Measurements from ENCODE around the gene SYVN1. TPM values are rescaled to one million over a fixed set of nuclear protein-coding genes. Genes with fewer than 3 reads are reported as not detected.

The SYVN1 gene
- polyA plus RNA-seq, 3 donors = 3.5 to 81.6 (median 6.4) TPM

DNA sequence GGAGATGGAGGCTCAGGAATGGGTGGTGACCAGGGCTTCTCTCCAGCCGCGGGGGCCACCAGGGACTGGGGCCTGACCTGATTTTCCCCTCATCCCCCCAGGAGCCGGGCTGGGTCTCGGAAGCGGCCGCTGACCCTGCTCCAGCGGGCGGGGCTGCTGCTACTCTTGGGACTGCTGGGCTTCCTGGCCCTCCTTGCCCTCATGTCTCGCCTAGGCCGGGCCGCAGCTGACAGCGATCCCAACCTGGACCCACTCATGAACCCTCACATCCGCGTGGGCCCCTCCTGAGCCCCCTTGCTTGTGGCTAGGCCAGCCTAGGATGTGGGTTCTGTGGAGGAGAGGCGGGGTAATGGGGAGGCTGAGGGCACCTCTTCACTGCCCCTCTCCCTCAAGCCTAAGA, 46.5 kb downstream of the SYVN1 start:
- Histone ChIP-seq H3K4me3 (replicated peaks in 1 of 3; ENCODE audit: low read depth in 2 of 3, low read length in 3 of 3) (no peak overlapping the region), H2AFZ (ENCODE audit: insufficient read depth, low read depth, low read length, poor library complexity, severe bottlenecking) (no peak overlapping the region), H4K20me1 (ENCODE audit: insufficient read depth, low read length) (no peaks in the 10 kb centered on the region), H3K27me3 (ENCODE audit: control insufficient read depth in 2 of 2, insufficient read depth in 2 of 2, low read length in 2 of 2) (no peaks in the 10 kb centered on the region), H3K27ac (ENCODE audit: low read depth in 1 of 2, low read length in 2 of 2) (no peak overlapping the region), H3K4me2 (replicated peaks; ENCODE audit: extremely low read depth, low read length, poor library complexity, severe bottlenecking) (no peak overlapping the region), H3K79me2 (ENCODE audit: insufficient read depth, low read length) (peaks cover 28% of the 10 kb centered on the region), H3K9ac (ENCODE audit: insufficient read depth, low read length, poor library complexity, severe bottlenecking) (no peak overlapping the region), H3K9me3 (replicated peaks in 1 of 2; ENCODE audit: control insufficient read depth in 1 of 2, insufficient read depth in 1 of 2, low read length in 2 of 2) (no peaks in the 10 kb centered on the region), H3K36me3 (replicated peaks in 1 of 2; ENCODE audit: control insufficient read depth in 1 of 2, insufficient read depth in 2 of 2, low read length in 2 of 2) (peaks cover 33 to 48% of the 10 kb centered on the region in 2 donors), H3K4me1 (ENCODE audit: control insufficient read depth in 1 of 2, insufficient read depth in 2 of 2, low read length in 2 of 2) (peaks cover 19 to 25% of the 10 kb centered on the region in 2 donors)
- Mint-ChIP-seq H3K27ac (no peak overlapping the region), H3K4me1 (peaks cover 23% of the 10 kb centered on the region), H3K36me3 (peaks cover 43 to 54% of the 10 kb centered on the region in 2 donors), H3K27me3 (ENCODE audit: low read depth in 3 of 3) (peaks cover 0 to 3% (median 0%) of the 10 kb centered on the region in 3 donors), H3K9me3 (peaks cover 0 to 2% (median 0%) of the 10 kb centered on the region in 7 donors), H3K4me3 (no peak overlapping the region)
- intact Hi-C loops (cut with micrococcal nuclease) = loop anchor here in 1 of 2 donors (5.0 kb wide), 1 partner anchor 56 kb away; no protein-coding TSS in a partner anchor
- WGBS (ENCODE audit: insufficient coverage) = 95% methylated on average over 7 of the region's 15 CpGs
- no peak for DNase-seq
- no peak for TF ChIP-seq CTCF (IDR thresholded peaks at IDR 0.05)

- H3K4me3 ChIP-seq (replicated peaks in 1 of 3; ENCODE audit: low read depth in 2 of 3, low read length in 3 of 3) = no peak overlapping the region
- DNase-seq = no peak
- no peak overlapping the region for H3K4me2 ChIP-seq (replicated peaks; ENCODE audit: extremely low read depth, low read length, poor library complexity, severe bottlenecking)
- Mint-ChIP-seq H3K9me3 (peaks cover 0 to 2% (median 0%) of the 10 kb centered on the region in 7 donors), H3K27me3 (ENCODE audit: low read depth in 3 of 3) (no peaks in the 10 kb centered on the region), H3K27ac (peak overlapping the region in 2 of 7 donors; percentile 41 to 81), H3K4me1 (peaks cover 27% of the 10 kb centered on the region), H3K4me3 (no peak overlapping the region), H3K36me3 (peaks cover 43 to 54% of the 10 kb centered on the region in 2 donors)
- H2AFZ ChIP-seq (ENCODE audit: insufficient read depth, low read depth, low read length, poor library complexity, severe bottlenecking) = no peak overlapping the region
- H3K4me1 ChIP-seq (ENCODE audit: control insufficient read depth in 1 of 2, insufficient read depth in 2 of 2, low read length in 2 of 2) = peaks cover 19 to 27% of the 10 kb centered on the region in 2 donors
- no peak overlapping the region for H3K27ac ChIP-seq (ENCODE audit: low read depth in 1 of 2, low read length in 2 of 2)
- WGBS (ENCODE audit: insufficient coverage) = 98% methylated on average over 11 of the region's 11 CpGs
- no peaks in the 10 kb centered on the region for H3K9me3 ChIP-seq (replicated peaks in 1 of 2; ENCODE audit: control insufficient read depth in 1 of 2, insufficient read depth in 1 of 2, low read length in 2 of 2)
- H3K27me3 ChIP-seq (ENCODE audit: control insufficient read depth in 2 of 2, insufficient read depth in 2 of 2, low read length in 2 of 2) = no peaks in the 10 kb centered on the region
- peaks cover 33 to 48% of the 10 kb centered on the region in 2 donors for H3K36me3 ChIP-seq (replicated peaks in 1 of 2; ENCODE audit: control insufficient read depth in 1 of 2, insufficient read depth in 2 of 2, low read length in 2 of 2)
- no peak overlapping the region for H3K9ac ChIP-seq (ENCODE audit: insufficient read depth, low read length, poor library complexity, severe bottlenecking)
- peaks cover 34% of the 10 kb centered on the region for H3K79me2 ChIP-seq (ENCODE audit: insufficient read depth, low read length)
- H4K20me1 ChIP-seq (ENCODE audit: insufficient read depth, low read length) = no peaks in the 10 kb centered on the region
- no peak for TF ChIP-seq CTCF (IDR thresholded peaks at IDR 0.05)
- intact Hi-C loops (cut with micrococcal nuclease) = loop anchor here in 1 of 2 donors (5.0 kb wide), 1 partner anchor 55 kb away; no protein-coding TSS in a partner anchor
Observed at GRCh38 chr11:65087216-65087615, 47.1 kb downstream of the SYVN1 start.
